ENCODE data around the gene BHLHE40. TPM values are rescaled to one million over a fixed set of nuclear protein-coding genes. Genes with fewer than 3 reads are reported as not detected.

The BHLHE40 gene
- total RNA-seq, 1 experiment from 2014 or later: 81.6 TPM

- no peak overlapping the region for H2AFZ ChIP-seq (ENCODE audit: low read depth, low read length, poor library complexity, severe bottlenecking)
- BruUV-seq (replicated peaks): no TSS peak
- RAD21 ChIA-PET (ENCODE audit: low non-redundant PET in 1 of 2, low total read pairs in 2 of 2, uncharacterized antibody in 2 of 2, unreplicated experiment in 2 of 2): no interaction called here
- POLR2A ChIA-PET: no interaction called here
- no peaks in the 10 kb centered on the region for H3K79me2 ChIP-seq (ENCODE audit: insufficient read depth, low read length)
- CTCF ChIA-PET: interaction anchor here (1.2 kb wide), 1 partner anchor 16 kb away, joined by 5 read pairs; no protein-coding TSS in a partner anchor
- TF ChIP-seq POLR2A (IDR thresholded peaks at IDR 0.05; ENCODE audit: borderline replicate concordance, extremely low read depth, insufficient read depth, insufficient read length) (no peak), EZH2 (IDR thresholded peaks at IDR 0.05) (no peak), SIN3A (IDR thresholded peaks at IDR 0.05; ENCODE audit: low read depth) (no peak), CBX3 (IDR thresholded peaks at IDR 0.05; ENCODE audit: low read depth) (no peak), ELF1 (IDR thresholded peaks at IDR 0.05; ENCODE audit: borderline replicate concordance, low read depth) (no peak), ZFX (IDR thresholded peaks at IDR 0.05) (no peak), CEBPB (IDR thresholded peaks at IDR 0.05; ENCODE audit: low read depth) (no peak), YY1 (IDR thresholded peaks at IDR 0.05; ENCODE audit: extremely low read depth, insufficient replicate concordance, low read depth, low read length) (no peak), RAD21 (IDR thresholded peaks at IDR 0.05; ENCODE audit: low read depth) (no peak), ZNF274 (IDR thresholded peaks at IDR 0.05; ENCODE audit: low read depth, low read length) (no peak), JUND (IDR thresholded peaks at IDR 0.05) (no peak), MAX (IDR thresholded peaks at IDR 0.05) (no peak), EGR1 (IDR thresholded peaks at IDR 0.05; ENCODE audit: low read depth) (no peak), POLR2AphosphoS5 (IDR thresholded peaks at IDR 0.05; ENCODE audit: low read depth, low read length) (no peak), TCF7L2 (IDR thresholded peaks at IDR 0.05; ENCODE audit: borderline replicate concordance, extremely low read depth, insufficient read depth, insufficient read length) (no peak)
- TF ChIP-seq, protein P1, sequence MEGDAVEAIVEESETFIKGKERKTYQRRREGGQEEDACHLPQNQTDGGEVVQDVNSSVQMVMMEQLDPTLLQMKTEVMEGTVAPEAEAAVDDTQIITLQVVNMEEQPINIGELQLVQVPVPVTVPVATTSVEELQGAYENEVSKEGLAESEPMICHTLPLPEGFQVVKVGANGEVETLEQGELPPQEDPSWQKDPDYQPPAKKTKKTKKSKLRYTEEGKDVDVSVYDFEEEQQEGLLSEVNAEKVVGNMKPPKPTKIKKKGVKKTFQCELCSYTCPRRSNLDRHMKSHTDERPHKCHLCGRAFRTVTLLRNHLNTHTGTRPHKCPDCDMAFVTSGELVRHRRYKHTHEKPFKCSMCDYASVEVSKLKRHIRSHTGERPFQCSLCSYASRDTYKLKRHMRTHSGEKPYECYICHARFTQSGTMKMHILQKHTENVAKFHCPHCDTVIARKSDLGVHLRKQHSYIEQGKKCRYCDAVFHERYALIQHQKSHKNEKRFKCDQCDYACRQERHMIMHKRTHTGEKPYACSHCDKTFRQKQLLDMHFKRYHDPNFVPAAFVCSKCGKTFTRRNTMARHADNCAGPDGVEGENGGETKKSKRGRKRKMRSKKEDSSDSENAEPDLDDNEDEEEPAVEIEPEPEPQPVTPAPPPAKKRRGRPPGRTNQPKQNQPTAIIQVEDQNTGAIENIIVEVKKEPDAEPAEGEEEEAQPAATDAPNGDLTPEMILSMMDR (IDR thresholded peaks at IDR 0.05 in 2 of 3, conservative IDR thresholded peaks at IDR 0.05 in 1 of 3; ENCODE audit: borderline replicate concordance in 1 of 3, insufficient read depth in 1 of 3, low read depth in 2 of 3, low read length in 2 of 3): no peak
- TF ChIP-seq, protein P2, sequence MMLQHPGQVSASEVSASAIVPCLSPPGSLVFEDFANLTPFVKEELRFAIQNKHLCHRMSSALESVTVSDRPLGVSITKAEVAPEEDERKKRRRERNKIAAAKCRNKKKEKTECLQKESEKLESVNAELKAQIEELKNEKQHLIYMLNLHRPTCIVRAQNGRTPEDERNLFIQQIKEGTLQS (IDR thresholded peaks at IDR 0.05): no peak
- TF ChIP-seq, protein P3, sequence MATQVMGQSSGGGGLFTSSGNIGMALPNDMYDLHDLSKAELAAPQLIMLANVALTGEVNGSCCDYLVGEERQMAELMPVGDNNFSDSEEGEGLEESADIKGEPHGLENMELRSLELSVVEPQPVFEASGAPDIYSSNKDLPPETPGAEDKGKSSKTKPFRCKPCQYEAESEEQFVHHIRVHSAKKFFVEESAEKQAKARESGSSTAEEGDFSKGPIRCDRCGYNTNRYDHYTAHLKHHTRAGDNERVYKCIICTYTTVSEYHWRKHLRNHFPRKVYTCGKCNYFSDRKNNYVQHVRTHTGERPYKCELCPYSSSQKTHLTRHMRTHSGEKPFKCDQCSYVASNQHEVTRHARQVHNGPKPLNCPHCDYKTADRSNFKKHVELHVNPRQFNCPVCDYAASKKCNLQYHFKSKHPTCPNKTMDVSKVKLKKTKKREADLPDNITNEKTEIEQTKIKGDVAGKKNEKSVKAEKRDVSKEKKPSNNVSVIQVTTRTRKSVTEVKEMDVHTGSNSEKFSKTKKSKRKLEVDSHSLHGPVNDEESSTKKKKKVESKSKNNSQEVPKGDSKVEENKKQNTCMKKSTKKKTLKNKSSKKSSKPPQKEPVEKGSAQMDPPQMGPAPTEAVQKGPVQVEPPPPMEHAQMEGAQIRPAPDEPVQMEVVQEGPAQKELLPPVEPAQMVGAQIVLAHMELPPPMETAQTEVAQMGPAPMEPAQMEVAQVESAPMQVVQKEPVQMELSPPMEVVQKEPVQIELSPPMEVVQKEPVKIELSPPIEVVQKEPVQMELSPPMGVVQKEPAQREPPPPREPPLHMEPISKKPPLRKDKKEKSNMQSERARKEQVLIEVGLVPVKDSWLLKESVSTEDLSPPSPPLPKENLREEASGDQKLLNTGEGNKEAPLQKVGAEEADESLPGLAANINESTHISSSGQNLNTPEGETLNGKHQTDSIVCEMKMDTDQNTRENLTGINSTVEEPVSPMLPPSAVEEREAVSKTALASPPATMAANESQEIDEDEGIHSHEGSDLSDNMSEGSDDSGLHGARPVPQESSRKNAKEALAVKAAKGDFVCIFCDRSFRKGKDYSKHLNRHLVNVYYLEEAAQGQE (IDR thresholded peaks at IDR 0.05; ENCODE audit: low read depth): no peak
- TF ChIP-seq, protein P4, sequence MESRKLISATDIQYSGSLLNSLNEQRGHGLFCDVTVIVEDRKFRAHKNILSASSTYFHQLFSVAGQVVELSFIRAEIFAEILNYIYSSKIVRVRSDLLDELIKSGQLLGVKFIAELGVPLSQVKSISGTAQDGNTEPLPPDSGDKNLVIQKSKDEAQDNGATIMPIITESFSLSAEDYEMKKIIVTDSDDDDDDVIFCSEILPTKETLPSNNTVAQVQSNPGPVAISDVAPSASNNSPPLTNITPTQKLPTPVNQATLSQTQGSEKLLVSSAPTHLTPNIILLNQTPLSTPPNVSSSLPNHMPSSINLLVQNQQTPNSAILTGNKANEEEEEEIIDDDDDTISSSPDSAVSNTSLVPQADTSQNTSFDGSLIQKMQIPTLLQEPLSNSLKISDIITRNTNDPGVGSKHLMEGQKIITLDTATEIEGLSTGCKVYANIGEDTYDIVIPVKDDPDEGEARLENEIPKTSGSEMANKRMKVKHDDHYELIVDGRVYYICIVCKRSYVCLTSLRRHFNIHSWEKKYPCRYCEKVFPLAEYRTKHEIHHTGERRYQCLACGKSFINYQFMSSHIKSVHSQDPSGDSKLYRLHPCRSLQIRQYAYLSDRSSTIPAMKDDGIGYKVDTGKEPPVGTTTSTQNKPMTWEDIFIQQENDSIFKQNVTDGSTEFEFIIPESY (IDR thresholded peaks at IDR 0.05; ENCODE audit: extremely low read depth, insufficient replicate concordance, low read length): no peak
- no peaks in the 10 kb centered on the region for H3K4me1 ChIP-seq (ENCODE audit: control insufficient read depth in 1 of 2, insufficient read depth in 2 of 2, low read length in 2 of 2)
- ATAC-seq: no peak
- peaks cover 0 to 5% of the 10 kb centered on the region in 2 experiments; a peak in 1 of 4 replicates for H3K9me3 ChIP-seq (ENCODE audit: control insufficient read depth in 1 of 2, insufficient read depth in 1 of 2, low read depth in 1 of 2, low read length in 2 of 2)
- intact Hi-C loops (cut with micrococcal nuclease): no loop called here
- no peak overlapping the region for H3K9ac ChIP-seq (ENCODE audit: low read length)
- no peak for DNase-seq (ENCODE audit: low read depth, low spot score)
- no peaks in the 10 kb centered on the region for H3K27me3 ChIP-seq (ENCODE audit: insufficient read depth, low read length)
- H3K4me2 ChIP-seq (ENCODE audit: low read length): no peak overlapping the region
- H3K27ac ChIP-seq (ENCODE audit: low read depth, low read length): no peak overlapping the region
- no peaks in the 10 kb centered on the region for H4K20me1 ChIP-seq (ENCODE audit: insufficient read depth)
- no peaks in the 10 kb centered on the region for H3K9me2 ChIP-seq (ENCODE audit: insufficient read depth)
- H3K36me3 ChIP-seq (ENCODE audit: control insufficient read depth in 1 of 2, insufficient read depth in 2 of 2, low read length in 2 of 2): no peaks in the 10 kb centered on the region
- no peak overlapping the region for H3K4me3 ChIP-seq (replicated peaks in 1 of 2; ENCODE audit: low read depth in 1 of 2, low read length in 2 of 2)
These were observed 20.1 kb upstream of the BHLHE40 start for GRCh38 chr3:4959180-4959579.

Measured in HCT116 (cell line).